GM23248 (cell line): ENCODE measurements around the gene MCFD2.

Source experiments
- EZH2 ChIP-seq: fragments of 200-600 bp; sonication (generic); IDR thresholded peaks from 2 replicates; pipeline ENCODE4 v1.6.1; 2018; ENCODE audit warnings: antibody characterized with exemption, mild to moderate bottlenecking; ENCODE audit not compliant: insufficient read depth, poor library complexity, severe bottlenecking
- EZH2phosphoT487 ChIP-seq: fragments of 200-600 bp; sonication (generic); IDR thresholded peaks from 2 replicates; pipeline ENCODE4 v1.6.1; 2018; ENCODE audit warnings: antibody characterized with exemption, moderate library complexity, mild to moderate bottlenecking, low read depth; ENCODE audit not compliant: insufficient read depth

GRCh38 chr2:46859482-46859881 lies 56.1 kb downstream of the MCFD2 start:
- no peak for TF ChIP-seq EZH2
- no peak for TF ChIP-seq EZH2phosphoT487
